ENCODE results near the gene LY6G6C.
A peak's percentile ranks its signal among the peaks of the same experiment; 100 is the strongest.
"Not testable (repeated sequence)": the region's sequence is repeated elsewhere in the genome, so short reads cannot be mapped to it uniquely, and the experiment has no call there.

Gene LY6G6C

GRCh38 chr6:31725502-31726350, 4.2 kb upstream of the LY6G6C start:
- no peak for DNase-seq

- no peak for DNase-seq
Observed at GRCh38 chr6:31723980-31724691, 2.6 kb upstream of the LY6G6C start.

- DNase-seq, result no peak
Observed at GRCh38 chr6:31723245-31723979, 1.9 kb upstream of the LY6G6C start, which contains the start of gene MPIG6B. MPIG6B (plus strand) TSS chr6:31723373; CDS start chr6:31723384, 11 bp downstream.

- DNase-seq, result no peak
Observed at GRCh38 chr6:31722173-31722572, 627 bp upstream of the LY6G6C start.

GRCh38 chr6:31720196-31720770, 1.3 kb downstream of the LY6G6C start:
- DNase-seq, result no peak

GRCh38 chr6:31719001-31719400, 2.5 kb downstream of the LY6G6C start:
- DNase-seq, result no peak

GRCh38 chr6:31718265-31718664, 3.3 kb downstream of the LY6G6C start:
- no peak for DNase-seq

- no peak for DNase-seq
Observed at GRCh38 chr6:31717499-31718222, 3.9 kb downstream of the LY6G6C start.

GRCh38 chr6:31715022-31715958, 6.3 kb downstream of the LY6G6C start, which contains the start of gene LY6G6D:
LY6G6D (plus strand) TSS chr6:31715348; CDS start chr6:31715356, 8 bp downstream.
- no peak for DNase-seq

- DNase-seq, result peak; percentile 82
Observed at GRCh38 chr6:31713991-31714684, 7.4 kb downstream of the LY6G6C start.

GRCh38 chr6:31713465-31713864, 8.1 kb downstream of the LY6G6C start:
- DNase-seq, result no peak

- no peak for DNase-seq
Observed at GRCh38 chr6:31712296-31712695, 9.2 kb downstream of the LY6G6C start.

GRCh38 chr6:31711233-31711632, 10.3 kb downstream of the LY6G6C start:
- DNase-seq, result no peak

- no peak for DNase-seq
Observed at GRCh38 chr6:31710523-31711219, 10.9 kb downstream of the LY6G6C start.

GRCh38 chr6:31709157-31709556, 12.4 kb downstream of the LY6G6C start:
- DNase-seq, result not testable (repeated sequence)

- DNase-seq, result no peak
Observed at GRCh38 chr6:31708224-31708623, 13.3 kb downstream of the LY6G6C start.

GRCh38 chr6:31707701-31708100, 13.8 kb downstream of the LY6G6C start:
- DNase-seq, result no peak

- no peak for DNase-seq
Observed at GRCh38 chr6:31706599-31706998, 14.9 kb downstream of the LY6G6C start, which contains the start of gene LY6G6F. LY6G6F (plus strand) TSS chr6:31706866; CDS start chr6:31706907, 41 bp downstream.

GRCh38 chr6:31705931-31706330, 15.6 kb downstream of the LY6G6C start:
- DNase-seq, result peak; percentile 71

All from eye (tissue), 1 donor.